Activated CD4-positive, alpha-beta T cell treated with anti-CD3 and anti-CD28 coated beads for 24 hours (primary cell): Measurements from ENCODE around the gene PRPS1.
A peak's percentile ranks its signal among the peaks of the same experiment; 100 is the strongest.
"Not testable (repeated sequence)": the region's sequence is repeated elsewhere in the genome, so short reads cannot be mapped to it uniquely, and the experiment has no call there.

Experiments used
- DNase-seq, 2 donors: peaks; one replicate each; pipeline ENCODE4 v3.0.0-alpha.2; 2020; ENCODE audit warnings: low read depth in 2 of 2

PRPS1 gene

DNA sequence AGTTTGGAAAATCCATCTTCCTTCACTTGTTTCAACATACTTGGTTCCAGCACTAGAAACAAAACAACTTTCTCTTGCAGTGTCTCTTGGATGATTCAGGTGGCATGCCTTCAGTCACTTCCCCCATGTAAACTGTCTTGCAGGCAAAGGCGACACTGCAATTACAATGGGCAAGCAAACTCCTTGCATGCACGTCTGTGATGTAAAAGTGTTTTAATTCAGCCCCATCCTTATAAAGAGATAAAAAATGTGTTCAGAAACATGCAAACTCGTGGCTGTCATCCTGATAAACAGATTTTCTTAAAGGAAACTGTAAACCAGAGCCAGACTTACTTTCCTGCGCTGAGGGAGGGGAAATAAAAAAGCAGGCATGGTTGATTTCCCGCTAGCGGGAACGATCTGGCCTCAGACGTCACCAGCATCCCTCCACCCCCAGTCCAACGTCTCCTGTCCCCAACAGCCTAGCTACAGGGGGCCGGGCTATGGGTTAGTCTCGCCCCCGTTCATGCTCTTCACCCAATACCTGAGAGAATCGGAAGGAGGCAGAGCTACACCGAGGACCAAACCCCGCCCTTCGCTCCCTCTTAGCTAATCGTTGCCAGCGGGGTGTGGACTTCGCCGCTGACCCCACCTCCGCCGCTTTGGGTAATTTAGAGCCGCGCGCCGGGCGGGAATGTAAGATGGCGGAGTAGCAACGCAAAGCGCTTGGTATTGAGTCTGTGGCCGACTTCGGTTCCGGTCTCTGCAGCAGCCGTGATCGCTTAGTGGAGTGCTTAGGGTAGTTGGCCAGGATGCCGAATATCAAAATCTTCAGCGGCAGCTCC, at the start of gene PRPS1:
Gene PRPS1 (plus strand): TSS at position 673 of the 824 bp plus-strand sequence. CDS start 119 bp downstream, at position 792.
- peak; percentile 76 to 78 for DNase-seq

DNA sequence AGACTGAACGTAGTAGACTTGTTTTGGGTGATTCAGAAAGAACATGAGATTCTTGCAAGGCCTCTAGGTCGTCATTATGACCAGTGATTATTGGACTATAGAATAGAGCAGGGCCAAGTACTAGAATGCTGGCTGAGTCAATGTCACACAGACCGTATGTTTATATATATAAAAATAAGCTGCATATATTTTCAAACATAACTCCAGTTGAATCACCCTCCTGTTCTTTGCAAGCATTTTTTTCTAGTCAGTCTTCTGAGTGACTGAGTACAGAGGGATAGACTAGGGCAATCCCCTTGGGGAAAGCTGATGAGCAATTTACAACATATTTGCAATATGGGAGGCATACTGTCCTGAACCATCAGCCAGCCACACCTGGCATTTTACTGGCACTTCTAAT, 48.4 kb upstream of the PRPS1 start:
- DNase-seq, result no peak

DNA sequence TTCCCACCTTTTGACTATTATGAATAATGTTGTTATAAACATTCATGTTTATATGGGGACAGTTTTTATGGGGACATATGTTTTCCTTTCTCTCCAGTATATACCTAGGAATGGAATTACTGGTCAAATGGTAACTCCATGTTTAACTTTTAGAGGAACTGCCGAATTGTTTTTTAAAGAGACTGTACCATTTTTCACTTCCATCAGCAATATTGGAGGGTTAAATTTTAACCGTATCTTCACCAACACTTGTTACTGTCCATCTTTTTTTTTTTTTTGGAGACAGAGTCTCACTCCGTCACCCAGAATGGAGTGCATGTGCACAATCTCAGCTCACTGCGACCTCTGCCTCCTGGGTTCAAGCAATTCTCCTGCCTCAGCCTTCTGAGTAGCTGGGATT, 46.4 kb upstream of the PRPS1 start:
- DNase-seq, result no peak

DNA sequence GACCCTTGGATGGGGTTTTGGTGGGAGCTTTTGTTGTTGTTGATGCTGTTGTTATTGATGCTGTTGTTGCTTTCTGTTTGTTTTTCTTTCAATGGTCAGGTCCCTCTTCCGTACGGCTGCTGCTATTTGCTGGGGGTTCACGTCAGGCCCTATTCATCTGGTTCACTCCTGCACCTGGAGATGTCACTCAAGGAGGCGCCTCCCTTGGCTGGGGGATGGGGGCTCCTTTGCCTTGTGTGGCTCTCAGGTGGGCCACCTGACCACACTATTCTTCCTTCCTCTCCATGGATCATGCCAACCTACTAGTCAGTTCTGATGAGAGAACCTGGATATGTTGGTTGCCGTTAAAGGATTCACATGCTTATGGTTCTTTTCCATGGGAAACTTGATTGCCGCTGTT, 39.1 kb upstream of the PRPS1 start:
- DNase-seq, result no peak

DNA sequence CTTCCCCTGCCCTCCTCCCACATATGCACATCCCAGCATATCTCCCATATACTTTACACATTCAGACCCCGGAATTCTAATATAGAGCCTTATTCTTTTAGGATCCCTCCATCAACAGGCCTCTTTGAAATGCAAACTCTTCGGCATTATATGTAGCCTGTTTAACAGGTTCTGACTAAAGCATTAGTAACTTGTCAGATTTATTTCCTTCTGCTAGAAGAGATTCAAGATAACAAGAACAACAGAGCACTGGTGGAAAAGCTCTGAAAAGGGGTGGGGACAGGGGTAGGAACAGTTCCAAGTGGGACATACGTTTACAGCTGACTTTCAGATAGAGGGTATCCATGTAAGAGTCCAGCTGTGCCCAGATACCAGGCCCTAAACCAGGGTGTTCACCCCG, 31.7 kb upstream of the PRPS1 start:
- DNase-seq, result no peak

DNA sequence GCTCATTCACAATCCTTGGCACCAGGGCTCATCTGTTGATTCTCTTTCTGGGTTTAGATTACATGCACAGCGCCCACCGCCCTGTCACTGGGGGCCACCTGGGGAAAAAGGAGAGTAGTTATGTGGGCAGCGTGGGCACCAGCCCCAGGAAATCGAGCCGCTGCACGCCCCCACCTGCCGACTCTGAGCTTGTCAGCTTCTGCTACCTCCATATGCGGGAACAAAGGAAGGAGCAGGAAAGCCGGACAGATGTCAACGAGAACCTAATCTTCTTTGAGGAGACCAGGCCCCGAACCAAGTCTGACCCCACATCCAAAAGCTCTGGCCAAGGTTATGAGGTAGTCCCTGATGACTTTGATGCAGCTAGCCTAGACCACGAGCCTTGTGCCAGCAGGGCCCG, 31.0 kb upstream of the PRPS1 start:
- no peak for DNase-seq

DNA sequence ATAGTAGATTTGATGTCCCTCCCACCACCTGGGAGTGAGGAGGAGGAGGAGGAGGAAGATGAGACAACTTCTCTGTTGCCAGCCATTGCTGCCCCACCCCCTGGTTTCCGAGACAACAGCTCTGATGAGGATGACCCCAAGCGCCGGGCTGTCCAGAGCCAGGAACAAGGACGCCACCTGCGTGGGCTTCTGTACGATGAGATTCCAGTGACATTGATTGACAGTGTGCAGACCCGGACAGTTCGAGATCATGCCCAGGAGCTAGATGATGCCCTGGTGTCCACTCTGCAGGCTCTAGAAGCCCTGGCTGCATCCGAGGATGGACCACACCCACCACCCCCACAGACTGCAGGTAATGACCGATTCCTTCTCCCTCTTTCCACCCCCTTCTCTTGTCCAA, 30.5 kb upstream of the PRPS1 start:
- DNase-seq, result no peak

DNA sequence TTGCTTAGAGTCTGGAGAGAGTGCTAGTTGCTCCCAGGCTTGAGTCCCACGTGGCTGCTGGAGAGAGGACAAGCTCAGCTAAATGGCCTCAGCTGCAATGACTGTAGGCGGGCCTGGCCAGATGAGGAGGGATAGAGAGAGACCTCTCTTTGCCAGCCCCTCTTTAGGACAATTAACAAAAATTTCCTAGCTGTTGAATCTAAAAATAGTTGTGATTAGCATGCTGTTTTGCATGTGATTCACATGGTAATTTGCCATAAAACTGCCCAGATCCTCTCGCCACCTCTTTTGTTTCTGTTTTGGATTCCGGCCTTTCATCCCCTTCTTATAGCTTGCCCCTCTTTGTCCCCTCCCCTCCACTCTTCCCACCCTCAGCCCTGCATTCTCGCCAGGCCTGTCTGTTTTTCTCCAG, 28.9 kb upstream of the PRPS1 start:
- no peak for DNase-seq

DNA sequence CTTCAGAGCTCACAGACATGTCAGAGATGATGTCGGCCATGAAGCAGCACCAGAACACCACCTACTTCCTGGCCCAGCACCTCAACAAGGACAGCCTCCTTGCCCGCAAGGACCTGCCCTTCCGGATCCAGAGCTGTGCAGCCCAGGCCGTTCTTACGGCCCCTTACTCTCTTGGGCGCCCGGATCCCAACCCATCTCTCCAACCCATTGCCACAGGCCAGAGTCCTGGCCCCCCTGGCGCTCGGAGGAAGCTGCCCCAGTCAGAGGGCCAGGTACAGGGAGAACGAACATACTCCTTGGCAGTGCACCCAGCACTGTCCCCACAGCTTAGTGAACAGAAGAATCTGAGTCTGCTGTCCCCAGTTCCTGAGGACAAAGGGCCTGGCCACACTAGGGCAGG, 27.9 kb upstream of the PRPS1 start:
- no peak for DNase-seq

DNA sequence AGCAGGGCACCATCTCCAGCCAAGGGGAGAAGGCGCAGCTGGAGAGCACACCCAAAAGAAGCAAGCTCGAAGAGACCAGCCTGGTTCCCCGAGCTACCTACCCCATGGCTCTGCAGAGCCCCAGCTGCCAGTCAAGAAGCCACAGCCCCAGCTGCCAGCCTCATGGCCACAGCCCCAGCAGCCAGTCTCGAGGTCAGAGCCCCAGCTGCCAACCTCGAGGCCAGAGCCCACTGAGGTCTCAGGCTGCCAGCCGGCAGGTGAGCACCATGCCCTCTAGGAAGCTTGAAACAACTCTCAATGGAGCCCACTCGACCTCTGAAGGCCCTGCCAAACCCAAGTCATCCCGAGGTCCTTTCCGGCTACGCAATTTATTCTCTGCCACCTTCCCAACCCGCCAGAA, 27.0 kb upstream of the PRPS1 start:
- no peak for DNase-seq

DNA sequence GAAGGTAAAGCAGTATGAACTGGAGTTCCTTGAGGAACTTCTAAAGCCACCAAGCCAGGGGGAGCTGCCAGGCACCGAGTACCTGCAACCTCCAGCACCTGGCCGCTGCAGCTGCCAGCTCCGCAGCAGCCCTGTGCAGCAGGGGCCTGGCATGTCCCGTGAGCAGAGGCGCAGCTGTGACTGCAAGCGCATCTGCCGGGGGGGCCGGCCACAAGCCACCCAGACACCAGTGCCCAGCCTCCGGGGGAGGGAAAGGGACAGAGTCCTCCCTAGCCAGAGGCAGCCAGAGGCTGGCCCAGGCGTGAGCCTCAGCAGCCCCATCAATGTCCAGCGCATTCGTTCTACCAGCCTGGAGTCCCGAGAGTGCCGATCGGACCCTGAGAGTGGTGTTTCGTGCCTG, 26.6 kb upstream of the PRPS1 start:
- no peak for DNase-seq

DNA sequence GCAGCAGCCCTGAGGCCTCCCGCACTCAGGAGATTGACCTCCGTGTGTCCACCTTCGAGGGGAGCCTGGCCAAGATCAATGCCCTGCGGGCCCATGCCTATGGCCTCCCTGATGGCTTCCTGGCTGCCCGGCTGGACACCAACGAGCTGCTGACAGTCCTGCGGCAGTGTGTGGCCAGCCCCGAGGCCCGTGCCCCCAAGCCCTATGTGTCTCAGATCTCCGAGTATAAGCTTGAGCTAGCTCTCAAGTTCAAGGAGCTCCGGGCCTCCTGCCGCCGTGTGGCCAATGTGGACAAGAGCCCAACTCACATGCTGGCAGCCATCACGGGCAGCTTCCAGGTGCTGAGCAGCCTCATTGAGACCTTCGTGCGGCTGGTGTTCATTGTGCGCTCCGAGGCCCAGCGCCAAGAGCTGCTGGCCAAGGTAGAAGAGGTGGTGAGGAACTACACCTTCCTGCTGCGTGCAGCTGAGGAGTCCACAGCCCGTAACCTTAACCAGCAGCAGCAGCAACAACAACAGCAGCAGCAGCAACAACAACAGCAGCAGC, 25.5 kb upstream of the PRPS1 start:
- DNase-seq, result no peak

DNA sequence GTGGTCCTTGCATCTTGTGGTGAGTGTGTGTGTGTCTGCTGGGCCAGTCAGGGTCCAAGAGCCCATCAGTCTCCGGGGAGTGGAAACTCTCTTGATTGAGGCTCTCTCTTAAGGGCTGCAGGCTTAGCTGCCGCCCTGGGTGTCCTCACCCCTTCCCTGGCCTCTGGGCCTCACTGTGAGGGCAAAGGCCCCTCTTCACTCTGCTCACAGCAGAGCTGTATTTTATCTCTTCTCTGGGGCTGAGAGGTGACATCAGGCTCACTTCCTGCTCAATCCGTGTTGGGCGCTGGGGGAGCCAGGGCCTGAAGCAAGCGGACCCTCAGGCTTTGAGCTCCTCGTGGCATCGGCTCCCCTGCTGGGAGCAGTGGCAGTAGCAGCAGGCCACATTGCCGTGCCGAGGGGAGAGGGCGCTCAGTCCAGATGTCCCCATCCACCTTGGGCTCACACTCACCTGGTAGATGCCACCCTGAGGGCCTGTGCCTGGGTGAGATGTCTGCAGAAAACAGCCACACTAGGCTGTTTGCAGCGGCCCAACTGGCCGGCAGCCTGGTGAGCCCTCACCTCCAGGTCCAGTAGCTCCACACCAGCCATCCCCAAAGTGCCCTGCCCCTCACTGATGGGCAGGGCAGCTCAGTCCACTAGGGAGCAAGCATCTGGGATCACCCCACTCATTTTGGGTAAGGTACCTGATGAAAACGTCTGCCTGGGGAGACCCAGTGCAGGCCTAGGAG, 24.7 kb upstream of the PRPS1 start:
- no peak for DNase-seq

DNA sequence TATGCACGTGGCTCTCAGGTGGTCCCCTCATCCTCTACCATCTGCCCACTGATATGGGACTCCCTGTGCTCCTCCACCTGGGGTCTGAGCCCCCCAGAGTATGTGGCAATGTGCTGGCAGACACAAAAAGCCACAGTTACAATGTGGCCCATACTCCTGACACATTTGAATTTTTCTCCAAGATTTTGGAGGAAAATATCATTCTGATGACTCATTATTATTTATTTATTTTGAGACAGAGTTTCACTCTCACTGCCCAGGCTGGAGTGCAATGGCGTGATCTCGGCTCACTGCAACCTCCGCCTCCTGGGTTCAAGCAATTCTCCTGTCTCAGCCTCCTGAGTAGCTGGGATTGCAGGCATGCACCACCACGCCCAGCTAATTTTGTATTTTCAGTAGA, 19.2 kb upstream of the PRPS1 start:
- DNase-seq, result not testable (repeated sequence)

DNA sequence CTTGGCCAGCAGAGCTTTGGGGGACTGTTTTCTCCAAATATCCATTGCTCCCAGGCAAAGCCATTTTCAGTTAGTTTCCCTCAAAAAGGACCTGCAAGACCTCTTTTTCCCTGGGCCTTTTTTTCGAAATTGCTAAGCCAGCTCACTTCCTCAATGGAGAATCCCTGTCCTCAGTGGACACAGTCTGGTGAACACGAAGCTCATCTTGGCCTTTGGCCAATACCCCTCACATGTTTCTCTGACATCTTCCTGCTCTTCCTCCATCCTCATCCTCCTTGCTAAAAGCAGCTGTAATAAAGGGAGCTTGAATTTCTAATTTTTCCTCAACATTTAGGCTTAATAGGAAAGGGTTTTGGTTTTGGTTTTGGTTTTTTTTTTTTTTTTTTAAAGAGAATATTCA, 17.6 kb upstream of the PRPS1 start:
- DNase-seq, result no peak

DNA sequence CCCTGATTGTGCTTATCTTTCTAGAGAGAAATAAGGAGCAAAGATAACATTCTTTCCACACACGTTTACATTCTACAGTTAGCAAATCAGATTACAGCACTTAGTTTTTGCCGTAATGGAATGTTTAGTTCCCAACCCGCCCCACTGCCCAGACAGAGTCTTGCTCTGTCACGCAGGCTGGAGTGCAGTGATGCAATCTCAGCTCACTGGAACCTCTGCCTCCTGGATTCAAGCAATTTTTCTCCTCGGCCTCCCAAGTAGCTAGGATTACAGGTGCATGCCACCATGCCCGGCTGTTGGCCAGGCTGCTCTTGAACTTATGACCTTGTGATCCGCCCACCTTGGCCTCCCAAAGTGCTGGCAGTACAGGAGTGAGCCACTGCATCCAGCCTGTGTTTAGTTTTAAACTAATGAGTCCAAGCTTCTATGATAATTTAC, 8.4 kb upstream of the PRPS1 start:
- no peak for DNase-seq

DNA sequence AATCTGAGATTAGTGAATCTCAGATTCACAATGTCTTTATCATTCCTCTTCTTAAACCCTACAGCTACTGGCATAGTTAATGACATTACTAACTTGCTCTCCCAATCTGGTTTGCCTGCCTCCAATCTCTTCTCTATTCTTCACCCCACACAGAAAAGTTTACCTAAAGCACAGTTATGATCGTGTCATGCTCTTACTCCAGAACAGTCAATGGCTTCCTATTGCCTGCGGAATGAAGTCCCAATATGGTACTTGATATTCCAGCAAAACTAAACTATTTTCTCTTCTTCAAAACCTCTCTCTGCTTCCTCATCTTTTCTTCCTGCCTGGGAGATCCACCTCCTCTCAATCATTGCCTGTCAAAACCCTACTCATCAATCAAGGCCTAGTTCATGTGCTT, 3.4 kb upstream of the PRPS1 start:
- DNase-seq, result no peak

DNA sequence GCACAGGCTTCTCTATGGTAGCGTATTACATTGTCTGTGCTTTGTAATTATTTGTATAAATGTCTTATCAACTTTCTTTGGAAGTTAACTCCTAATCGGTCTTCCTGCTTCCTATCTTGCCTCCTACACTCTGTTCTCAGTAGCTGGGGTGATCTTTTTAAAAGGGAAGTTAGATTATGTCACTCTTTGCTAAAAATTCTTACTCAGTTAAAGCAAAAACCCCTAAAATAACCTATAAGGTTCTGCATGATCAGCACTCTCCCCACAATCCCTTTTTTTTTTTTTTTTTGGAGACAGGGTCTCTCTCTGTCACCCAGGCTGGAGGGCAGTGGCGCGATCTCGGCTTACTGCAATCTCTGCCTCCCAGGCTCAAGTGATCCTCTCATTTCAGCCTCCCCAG, 2.6 kb upstream of the PRPS1 start:
- DNase-seq, result no peak

DNA sequence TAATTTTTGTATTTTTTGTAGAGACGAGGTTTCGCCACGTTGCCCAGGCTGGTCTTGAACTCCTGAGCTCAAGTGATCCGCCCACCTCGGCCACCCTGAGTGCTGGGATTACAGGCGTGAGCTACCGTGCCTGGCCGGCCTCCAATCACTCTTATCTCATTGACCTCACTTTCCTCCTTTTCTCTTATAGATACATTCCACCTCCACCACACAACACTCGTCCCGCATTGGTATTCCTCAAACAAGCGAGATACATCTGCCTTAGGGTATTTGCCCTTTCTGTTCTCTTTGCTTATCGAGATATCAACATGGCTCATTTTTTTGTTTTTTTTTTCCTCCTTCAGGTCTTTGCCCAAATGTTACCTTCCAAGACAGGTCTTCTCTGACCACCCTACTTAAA, 1.8 kb upstream of the PRPS1 start:
- DNase-seq, result no peak

DNA sequence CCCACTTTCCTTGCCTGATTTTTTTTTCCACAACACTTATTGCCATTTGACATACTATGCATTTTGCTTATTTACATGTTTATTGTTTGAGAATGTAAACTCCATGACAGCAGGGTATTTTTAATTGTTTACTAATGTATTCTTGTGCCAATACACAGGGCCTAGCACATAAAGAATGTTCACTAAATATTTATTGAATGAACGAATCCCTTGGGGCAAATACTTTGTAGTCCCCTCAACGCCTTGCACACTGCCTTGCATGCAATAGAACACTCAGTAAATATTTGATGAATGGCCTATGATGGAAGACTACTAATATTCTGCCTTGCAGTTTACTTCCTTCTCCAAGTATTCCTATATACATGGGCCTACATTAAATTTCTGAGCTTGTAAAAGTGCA, 1.4 kb upstream of the PRPS1 start:
- DNase-seq, result no peak

DNA sequence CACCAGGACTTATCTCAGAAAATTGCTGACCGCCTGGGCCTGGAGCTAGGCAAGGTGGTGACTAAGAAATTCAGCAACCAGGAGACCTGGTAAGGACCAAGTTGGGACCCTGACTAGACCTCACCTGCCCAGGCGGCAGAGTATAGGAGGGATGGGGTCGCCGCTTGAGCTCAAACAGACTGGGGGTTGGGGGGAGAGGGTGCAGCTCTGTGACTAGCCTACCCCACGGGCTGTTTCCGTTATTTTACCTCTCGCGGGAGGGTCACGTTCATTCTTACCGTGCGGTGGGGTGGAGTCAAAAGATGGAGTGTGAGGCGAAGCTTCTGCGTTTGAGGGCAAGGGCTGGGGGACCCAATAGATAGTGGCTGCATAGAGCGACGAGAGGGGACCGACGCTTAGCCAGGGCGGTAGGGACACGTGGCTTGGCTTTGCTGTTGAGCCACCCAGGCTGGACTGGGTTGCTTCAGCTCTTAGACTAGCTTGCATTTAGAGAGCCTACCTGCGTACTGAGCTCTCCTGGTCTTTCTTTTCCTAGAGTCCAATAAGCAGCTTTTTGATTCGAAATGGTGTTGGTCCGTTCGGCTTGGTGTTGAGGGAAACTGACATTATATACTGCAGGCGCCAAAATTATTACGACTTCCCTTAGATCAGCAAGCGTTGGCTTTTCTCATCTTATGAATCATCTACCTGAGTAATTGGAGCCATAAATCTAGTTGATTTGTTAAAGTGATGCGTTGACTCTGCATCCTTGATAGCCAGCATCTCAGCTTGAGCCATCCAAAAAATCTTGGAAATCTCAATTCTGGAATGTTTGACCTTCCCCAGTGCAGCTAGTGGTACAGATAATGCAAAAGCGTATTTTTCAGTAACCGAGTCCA, 591 bp downstream of the PRPS1 start:
- DNase-seq, result peak; percentile 24

DNA sequence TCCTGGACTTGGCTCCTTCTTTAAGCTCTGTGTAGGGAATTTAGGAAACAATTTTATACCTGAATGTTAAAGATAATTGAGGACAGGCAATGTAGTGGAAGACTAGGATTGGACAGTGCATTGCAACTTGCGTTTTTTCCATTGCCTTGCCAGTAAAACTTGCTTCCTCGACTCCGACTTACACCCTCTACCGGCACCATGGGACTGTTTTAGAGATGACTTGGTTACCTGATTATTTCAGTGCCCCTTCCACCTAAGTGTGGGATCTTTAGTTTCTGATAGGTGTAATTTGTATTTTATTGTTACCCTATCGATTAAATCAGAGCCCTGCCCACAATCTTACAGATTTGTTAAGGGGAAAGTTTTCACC, 1.2 kb downstream of the PRPS1 start:
- no peak for DNase-seq
